CD4-positive, alpha-beta T cell (primary cell): ENCODE data around the gene CALR. TPM values are rescaled to one million over a fixed set of nuclear protein-coding genes. Genes with fewer than 3 reads are reported as not detected.
A peak's percentile ranks its signal among the peaks of the same experiment; 100 is the strongest.

Experiments
- ATAC-seq: fragments of 200-7000 bp; cut with Tn5 transposase; one replicate; pipeline ENCODE4 v1.10.0; 2022; ENCODE audit warnings: mild to moderate bottlenecking; ENCODE audit not compliant: poor library complexity
- CTCF ChIA-PET: fragments of 350-600 bp; sonication (Branson Sonifier 250); formaldehyde crosslinking; loops from one replicate; lab custom pipeline; 2021; ENCODE audit warnings: antibody characterized with exemption, inconsistent platforms; lab: Charles Lee
- POLR2A ChIA-PET: fragments of 350-600 bp; sonication (Branson Sonifier 250); formaldehyde crosslinking; loops from one replicate; lab custom pipeline; 2021; ENCODE audit warnings: antibody characterized with exemption, inconsistent platforms; lab: Charles Lee
- DNase-seq, 14 experiments: peaks; one replicate each; pipeline ENCODE4 v3.0.0-alpha.2; 2013 to 2020; ENCODE audit warnings: mixed read lengths in 2 of 14
- H3K27ac ChIP-seq, 2 donors: one replicate each; pipeline versions ENCODE4 v1.5.1 to v1.7.0; 2013; ENCODE audit warnings: low read length in 2 of 2, low read depth in 1 of 2, mild to moderate bottlenecking in 1 of 2
- H3K27me3 ChIP-seq, 2 experiments: 1 replicate in 1 of 2; 2 replicates in 1 of 2; pipeline versions ENCODE4 v1.6.1 to v1.7.0; 2013; ENCODE audit warnings: low read length in 2 of 2, control low read depth in 1 of 2, mild to moderate bottlenecking in 1 of 2, moderate library complexity in 1 of 2; ENCODE audit not compliant: insufficient read depth in 2 of 2, control insufficient read depth in 1 of 2
- H3K36me3 ChIP-seq: one replicate; pipeline ENCODE4 v1.6.1; 2013; ENCODE audit warnings: low read length, control low read depth; ENCODE audit not compliant: insufficient read depth
- H3K4me1 ChIP-seq: one replicate; pipeline ENCODE4 v1.6.1; 2013; ENCODE audit warnings: low read length, control low read depth; ENCODE audit not compliant: insufficient read depth
- H3K4me3 ChIP-seq: one replicate; pipeline ENCODE4 v1.5.1; 2013; ENCODE audit warnings: mild to moderate bottlenecking, low read length, moderate library complexity
- H3K9me3 ChIP-seq, 2 experiments: 1 replicate in 1 of 2; 2 replicates in 1 of 2; pipeline versions ENCODE4 v1.6.1 to v1.7.0; 2013; ENCODE audit warnings: low read length in 2 of 2, mild to moderate bottlenecking in 2 of 2, control low read depth in 1 of 2, moderate library complexity in 1 of 2; ENCODE audit not compliant: control insufficient read depth in 1 of 2, insufficient read depth in 1 of 2
- H3K27ac Mint-ChIP-seq: one replicate; pipeline ENCODE4 v1.8.0; 2020; ENCODE audit warnings: mixed read lengths
- H3K27me3 Mint-ChIP-seq: one replicate; pipeline ENCODE4 v1.8.0; 2021; ENCODE audit warnings: mixed read lengths
- H3K36me3 Mint-ChIP-seq: one replicate; pipeline ENCODE4 v1.8.0; 2021; ENCODE audit warnings: low read depth, mixed read lengths
- H3K4me1 Mint-ChIP-seq: one replicate; pipeline ENCODE4 v1.8.0; 2021; ENCODE audit warnings: low read depth, mixed read lengths
- H3K4me3 Mint-ChIP-seq: one replicate; pipeline ENCODE4 v1.8.0; 2020; ENCODE audit warnings: mild to moderate bottlenecking, mixed read lengths
- H3K9me3 Mint-ChIP-seq: one replicate; pipeline ENCODE4 v1.8.0; 2020; ENCODE audit warnings: mixed read lengths
- CTCF ChIP-seq: fragments of 200-600 bp; IDR thresholded peaks from one replicate; pipeline ENCODE4 v1.8.0; 2022; ENCODE audit warnings: antibody characterized with exemption, mild to moderate bottlenecking
- intact Hi-C, 2 experiments: fragments of 100-400 bp; cut with DNase I in 1 of 2; cut with micrococcal nuclease in 1 of 2; formaldehyde crosslinking; loops; one replicate each; pipeline versions ENCODE4 v1.15.1 to v1.9.0; 2023 to 2025; cut with DNase I, micrococcal nuclease
- total RNA-seq, 174 experiments: library from RNA in 2 of 174; stranded (reverse) in 2 of 174; gene quantifications; one replicate each; pipeline ENCODE4 v1.2.3 and lab custom pipeline; 2021 to 2026

CALR gene
- total RNA-seq, 2 experiments from 2014 or later: 558 to 559 TPM

- peaks cover 43% of the 10 kb centered on the region for H3K36me3 Mint-ChIP-seq
- ChIA-PET POLR2A (interaction anchor here (0.6 to 2.6 kb wide), 25 partner anchors 7 to 896 kb away, joined by 3 to 47 read pairs (median 5); partner anchors contain the start of genes CALR, DNASE2, FARSA and GADD45GIP1), CTCF (interaction anchor here (0.7 to 2.6 kb wide), 5 partner anchors 28 to 170 kb away, joined by 3 to 17 read pairs (median 4); partner anchors contain the start of gene SYCE2)
- peak overlapping the region; percentile 96 for H3K4me3 Mint-ChIP-seq
- Histone ChIP-seq H3K27me3 (no peaks in the 10 kb centered on the region), H3K27ac (peak overlapping the region; percentile 67 to 68), H3K4me1 (peaks cover 22% of the 10 kb centered on the region), H3K4me3 (peak overlapping the region; percentile 89), H3K36me3 (peaks cover 30% of the 10 kb centered on the region), H3K9me3 (no peaks in the 10 kb centered on the region)
- H3K27me3 Mint-ChIP-seq: no peaks in the 10 kb centered on the region
- no peak for ATAC-seq
- no peak for TF ChIP-seq CTCF
- DNase-seq: peak in 1 of 14 experiments; percentile 47
- peaks cover 27% of the 10 kb centered on the region for H3K4me1 Mint-ChIP-seq
- H3K9me3 Mint-ChIP-seq: no peaks in the 10 kb centered on the region
- intact Hi-C loops: loop anchor here (1.0 to 2.0 kb wide), 5 partner anchors 21 to 65 kb away; partner anchors contain the start of genes CALR (in 2 of the 2), FARSA (in 1 of the 2), GADD45GIP1 (in 1 of the 2) and SYCE2 (in 1 of the 2)
- peak overlapping the region; percentile 90 for H3K27ac Mint-ChIP-seq
These were observed 46.8 kb upstream of the CALR start for GRCh38 chr19:12891553-12892021.

GRCh38 chr19:12893582-12893981 lies 44.8 kb upstream of the CALR start:
- H3K4me1 ChIP-seq: peaks cover 22% of the 10 kb centered on the region
- H3K36me3 ChIP-seq: peaks cover 48% of the 10 kb centered on the region
- no peak overlapping the region for H3K4me3 ChIP-seq
- DNase-seq (no peak), ATAC-seq (no peak)
- H3K27ac Mint-ChIP-seq: peak overlapping the region; percentile 17
- H3K4me1 Mint-ChIP-seq: peaks cover 26% of the 10 kb centered on the region
- H3K4me3 Mint-ChIP-seq: peak overlapping the region; percentile 80
- H3K9me3 Mint-ChIP-seq: no peaks in the 10 kb centered on the region
- no peaks in the 10 kb centered on the region for H3K9me3 ChIP-seq
- H3K27me3 ChIP-seq: no peaks in the 10 kb centered on the region
- no peak overlapping the region for H3K27ac ChIP-seq
- TF ChIP-seq CTCF: no peak
- POLR2A ChIA-PET: no interaction called here
- intact Hi-C loops: loop anchor here in 1 of 2 experiments (2.0 kb wide), 1 partner anchor 19 kb away; no protein-coding TSS in a partner anchor
- peaks cover 59% of the 10 kb centered on the region for H3K36me3 Mint-ChIP-seq
- H3K27me3 Mint-ChIP-seq: no peaks in the 10 kb centered on the region
- CTCF ChIA-PET: no interaction called here

GRCh38 chr19:12896460-12896859 lies 41.9 kb upstream of the CALR start:
- no peak overlapping the region for H3K27ac ChIP-seq
- H3K9me3 ChIP-seq: no peaks in the 10 kb centered on the region
- Mint-ChIP-seq H3K4me1 (peaks cover 9% of the 10 kb centered on the region), H3K27me3 (no peaks in the 10 kb centered on the region), H3K9me3 (no peaks in the 10 kb centered on the region), H3K4me3 (no peak overlapping the region), H3K27ac (no peak overlapping the region), H3K36me3 (peaks cover 69% of the 10 kb centered on the region)
- peaks cover 9% of the 10 kb centered on the region for H3K4me1 ChIP-seq
- ChIA-PET CTCF (no interaction called here), POLR2A (interaction anchor here (1.0 kb wide), 1 partner anchor 37 kb away, joined by 3 read pairs; the partner anchor contains the start of gene FARSA)
- no peak for TF ChIP-seq CTCF
- intact Hi-C loops: no loop called here
- ATAC-seq: no peak
- no peak for DNase-seq
- peaks cover 61% of the 10 kb centered on the region for H3K36me3 ChIP-seq
- H3K4me3 ChIP-seq: no peak overlapping the region
- H3K27me3 ChIP-seq: no peaks in the 10 kb centered on the region
